Subcutaneous adipose tissue (tissue), 4 donors: Measurements from ENCODE around the gene SHROOM4. TPM values are rescaled to one million over a fixed set of nuclear protein-coding genes. Genes with fewer than 3 reads are reported as not detected.

Source experiments
- CTCF ChIP-seq: fragments of 450-650 bp; IDR thresholded peaks from one replicate; pipeline ENCODE4 v1.5.1; 2016; ENCODE audit warnings: low read depth, mild to moderate bottlenecking, control low read depth, antibody characterized with exemption, moderate library complexity
- total RNA-seq, 4 donors: library from RNA; depleted of rRNA; stranded (reverse); fragments of >200 nt; gene quantifications; one replicate each; pipeline ENCODE4 v1.1.0, GENCODE V29; 2016

SHROOM4 gene
- total RNA-seq, 4 donors from 2014 or later = 9.7 to 32.8 (median 15.3) TPM

GRCh38 chrX:50613846-50614245, 200.1 kb downstream of the SHROOM4 start:
- TF ChIP-seq CTCF = no peak

- TF ChIP-seq CTCF = no peak
These were observed 204.2 kb downstream of the SHROOM4 start for GRCh38 chrX:50609796-50610195.

- no peak for TF ChIP-seq CTCF
These were observed 207.6 kb downstream of the SHROOM4 start for GRCh38 chrX:50606300-50606950.

- TF ChIP-seq CTCF = no peak
These were observed 217.9 kb downstream of the SHROOM4 start for GRCh38 chrX:50596056-50596455.

GRCh38 chrX:50594788-50595187, 219.2 kb downstream of the SHROOM4 start:
- TF ChIP-seq CTCF = no peak

GRCh38 chrX:50586980-50587379, 227.0 kb downstream of the SHROOM4 start:
- TF ChIP-seq CTCF = no peak

- no peak for TF ChIP-seq CTCF
These were observed 227.6 kb downstream of the SHROOM4 start for GRCh38 chrX:50586407-50586806.
